Gastroesophageal sphincter (tissue), 3 donors: ENCODE data around the gene CEP152.

Experiments used
- POLR2A ChIP-seq, 2 donors: fragments of 450-650 bp; IDR thresholded peaks; one replicate each; pipeline ENCODE4 v1.6.1; 2017; ENCODE audit warnings: antibody characterized with exemption in 2 of 2, mild to moderate bottlenecking in 2 of 2, moderate library complexity in 1 of 2
- POLR2AphosphoS5 ChIP-seq: sonication (generic); formaldehyde crosslinking; IDR thresholded peaks from one replicate; pipeline ENCODE4 v1.6.1; 2017; ENCODE audit warnings: antibody characterized with exemption
- TF ChIP-seq, protein P1 (sequence below), 4 experiments: fragments of 200-600 bp in 2 of 4; fragments of 450-650 bp in 2 of 4; sonication (generic) in 1 of 4; IDR thresholded peaks; one replicate each; pipeline ENCODE4 v1.5.1; 2017 to 2019; ENCODE audit warnings: antibody characterized with exemption in 4 of 4, mild to moderate bottlenecking in 2 of 4, moderate library complexity in 2 of 4

DNA sequence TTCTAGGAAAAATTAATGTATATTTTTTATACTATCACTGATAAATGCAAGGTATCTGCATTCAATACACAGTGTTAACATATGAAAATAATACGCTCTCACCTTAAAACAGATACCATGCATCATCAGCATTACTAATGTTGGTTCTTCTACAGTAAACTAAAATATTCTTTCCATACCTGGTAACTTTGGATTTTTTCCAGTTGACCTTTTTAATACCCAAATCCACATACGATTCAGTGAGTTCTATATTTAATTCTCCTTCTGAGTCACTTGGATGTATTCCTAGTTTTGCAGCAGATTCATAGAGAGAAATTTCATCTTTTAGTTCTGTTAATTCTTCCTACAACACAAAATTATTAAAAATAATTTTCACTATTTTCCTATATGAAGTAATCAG lies 29.9 kb downstream of the CEP152 start:
- TF ChIP-seq, protein P1, sequence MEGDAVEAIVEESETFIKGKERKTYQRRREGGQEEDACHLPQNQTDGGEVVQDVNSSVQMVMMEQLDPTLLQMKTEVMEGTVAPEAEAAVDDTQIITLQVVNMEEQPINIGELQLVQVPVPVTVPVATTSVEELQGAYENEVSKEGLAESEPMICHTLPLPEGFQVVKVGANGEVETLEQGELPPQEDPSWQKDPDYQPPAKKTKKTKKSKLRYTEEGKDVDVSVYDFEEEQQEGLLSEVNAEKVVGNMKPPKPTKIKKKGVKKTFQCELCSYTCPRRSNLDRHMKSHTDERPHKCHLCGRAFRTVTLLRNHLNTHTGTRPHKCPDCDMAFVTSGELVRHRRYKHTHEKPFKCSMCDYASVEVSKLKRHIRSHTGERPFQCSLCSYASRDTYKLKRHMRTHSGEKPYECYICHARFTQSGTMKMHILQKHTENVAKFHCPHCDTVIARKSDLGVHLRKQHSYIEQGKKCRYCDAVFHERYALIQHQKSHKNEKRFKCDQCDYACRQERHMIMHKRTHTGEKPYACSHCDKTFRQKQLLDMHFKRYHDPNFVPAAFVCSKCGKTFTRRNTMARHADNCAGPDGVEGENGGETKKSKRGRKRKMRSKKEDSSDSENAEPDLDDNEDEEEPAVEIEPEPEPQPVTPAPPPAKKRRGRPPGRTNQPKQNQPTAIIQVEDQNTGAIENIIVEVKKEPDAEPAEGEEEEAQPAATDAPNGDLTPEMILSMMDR (IDR thresholded peaks at IDR 0.05) = no peak
- TF ChIP-seq POLR2A (IDR thresholded peaks at IDR 0.05) = no peak
- no peak for TF ChIP-seq POLR2AphosphoS5
